Hematopoietic multipotent progenitor cell (in vitro differentiated cells): Measurements from ENCODE around the gene TMEM258. TPM values are rescaled to one million over a fixed set of nuclear protein-coding genes. Genes with fewer than 3 reads are reported as not detected.

Experiments used
- DNase-seq, 3 donors: peaks; one replicate each; pipeline ENCODE4 v3.0.0-alpha.2; 2011 to 2015; ENCODE audit warnings: low read depth in 2 of 3, low spot score in 2 of 3
- total RNA-seq: library from RNA; depleted of rRNA; stranded (reverse); fragments of >200 nt; gene quantifications from one replicate; pipeline ENCODE4 v1.2.3, GENCODE V29; 2012

Gene TMEM258
- total RNA-seq, 1 donor: 96.7 TPM

DNA sequence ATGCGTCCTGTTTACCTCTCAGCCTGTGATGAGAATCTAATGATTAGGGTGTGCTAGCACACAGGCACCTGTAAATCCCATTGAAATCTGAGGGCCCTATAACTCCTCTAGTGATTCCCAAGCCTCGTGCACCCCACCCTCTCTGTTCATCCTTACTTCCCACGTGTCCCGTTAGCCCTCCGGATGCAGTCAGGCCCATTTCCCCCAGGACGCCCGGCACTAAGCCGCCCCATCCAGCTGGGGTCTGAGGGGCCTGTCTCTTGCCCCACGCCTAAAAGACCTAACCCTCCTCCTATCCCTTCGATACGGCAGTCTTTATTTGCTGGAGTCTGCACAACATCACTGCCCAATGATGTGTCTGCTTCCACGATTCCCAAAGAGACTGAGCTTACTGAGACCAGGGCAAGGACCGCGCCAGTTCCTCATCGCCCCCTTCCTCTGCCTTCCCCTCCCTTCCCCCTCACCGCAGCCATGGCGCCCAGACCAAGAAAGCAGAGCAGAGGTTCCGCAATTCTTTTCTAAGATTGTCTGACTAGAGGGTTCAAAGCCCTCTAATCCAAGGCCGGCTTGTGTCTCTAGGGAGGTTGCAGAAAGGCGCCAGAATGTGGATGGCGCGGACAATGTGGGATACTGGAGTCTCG is 34.7 kb upstream of the TMEM258 start:
- DNase-seq: peak in 2 of 3 donors; percentile 81 to 85

DNA sequence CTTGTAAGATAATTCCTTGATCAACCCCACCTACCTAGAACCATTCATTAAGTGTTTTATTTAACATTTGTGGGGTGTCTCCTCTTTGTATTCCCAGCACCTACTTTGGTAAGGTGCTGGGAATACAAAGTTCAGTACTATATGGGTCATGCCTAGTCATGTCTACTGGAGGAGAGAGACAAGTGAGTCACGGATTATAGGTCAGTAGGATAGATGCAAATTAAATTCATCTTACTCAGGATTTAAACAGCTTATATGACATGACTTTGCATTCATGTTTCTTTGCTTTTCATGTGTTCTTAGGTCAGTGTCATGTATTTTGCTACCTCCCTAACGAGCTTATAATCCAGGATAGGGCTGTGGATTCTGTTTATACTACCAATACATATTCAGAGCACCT is 27.8 kb upstream of the TMEM258 start:
- DNase-seq: no peak

- DNase-seq: no peak
These were observed 25.2 kb upstream of the TMEM258 start for GRCh38 chr11:61817471-61818202.

DNA sequence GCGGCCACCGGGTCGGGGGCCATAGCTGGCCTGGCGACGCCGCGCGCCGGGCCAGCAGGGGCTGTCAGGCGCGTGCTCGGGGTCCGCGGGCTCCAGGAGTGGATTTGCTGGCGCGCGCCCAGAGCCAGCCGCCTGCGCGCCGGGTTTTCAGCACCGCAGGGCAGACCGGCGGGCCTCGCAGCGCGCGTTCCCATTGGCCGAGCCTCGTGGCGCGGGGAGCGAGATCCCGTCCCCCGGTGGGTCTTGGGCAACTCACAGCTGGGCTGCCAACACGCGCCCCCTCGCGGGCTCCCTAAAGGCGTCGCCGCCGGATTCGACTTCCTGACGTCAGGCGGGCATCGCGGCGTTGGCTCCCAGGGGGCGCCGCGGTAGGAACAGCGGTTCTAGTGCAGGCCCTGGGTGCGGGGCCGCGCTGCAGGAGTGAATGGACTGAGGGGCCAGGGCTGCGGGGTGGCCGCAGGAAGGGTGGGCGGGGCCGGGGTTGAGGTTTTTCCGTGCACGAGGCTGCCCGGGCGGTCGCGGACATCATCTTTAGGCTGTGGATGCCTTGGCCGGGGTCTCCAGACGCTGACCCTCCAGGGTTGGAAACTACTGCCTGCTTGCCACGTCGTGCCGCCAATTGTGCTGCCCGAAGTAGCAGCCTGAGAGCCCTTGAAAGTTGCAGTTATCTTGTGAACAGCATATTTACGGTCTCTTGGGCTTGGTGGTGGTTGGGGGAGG is 24.5 kb upstream of the TMEM258 start, which contains the start of gene FADS1:
Gene FADS1, minus strand, starts transcription at position 268 of the 720 bp plus-strand sequence. Its CDS starts 74 bp downstream, at position 194.
- peak in 2 of 3 donors; percentile 97 for DNase-seq

DNA sequence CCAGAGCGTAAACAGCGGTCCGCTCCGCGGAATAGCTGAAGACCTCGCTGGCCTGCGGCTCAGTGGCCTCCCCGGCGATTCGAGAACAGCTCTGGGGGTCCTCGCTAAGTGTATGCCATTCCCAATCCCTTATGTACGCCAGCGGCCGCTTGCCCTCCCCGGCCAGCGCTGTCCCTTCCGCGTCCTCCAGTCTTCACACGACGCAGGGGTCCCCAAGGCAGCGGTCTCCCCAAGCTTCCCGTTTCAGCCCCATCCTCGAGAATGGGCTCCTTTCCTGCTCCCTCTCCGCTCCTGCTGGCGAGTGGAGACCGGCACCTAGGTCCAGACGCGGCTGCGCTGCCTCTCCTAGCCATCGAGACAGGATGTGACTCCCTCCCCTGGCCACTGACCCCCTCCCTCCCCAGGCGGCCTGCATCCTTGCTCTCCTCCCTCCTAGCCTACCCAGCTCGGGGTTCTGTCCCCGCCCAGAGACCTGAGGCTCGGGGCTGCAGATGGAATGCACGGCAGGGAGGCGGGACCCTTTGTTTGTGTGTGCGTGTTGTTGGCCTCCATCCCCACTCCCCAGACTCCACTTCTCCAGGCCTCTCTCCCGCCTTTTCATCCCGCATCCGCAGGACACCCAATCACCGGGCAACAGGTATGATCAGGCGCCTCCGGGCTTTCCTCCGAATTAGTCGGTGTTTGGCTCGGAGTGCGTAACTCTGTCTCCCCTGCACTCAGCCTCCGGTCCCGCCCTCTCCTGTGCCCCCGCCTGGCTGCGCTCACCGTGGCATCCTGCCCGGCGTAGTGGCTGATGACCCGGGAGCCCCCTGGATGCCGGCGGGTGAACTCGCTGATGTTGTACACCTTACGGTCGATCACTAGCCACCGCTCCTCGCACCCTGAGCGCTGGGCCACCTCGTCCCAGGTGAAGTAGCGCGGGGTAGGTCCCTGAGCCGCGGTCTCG is 23.7 kb upstream of the TMEM258 start:
- peak in 2 of 3 donors; percentile 83 to 86 for DNase-seq

DNA sequence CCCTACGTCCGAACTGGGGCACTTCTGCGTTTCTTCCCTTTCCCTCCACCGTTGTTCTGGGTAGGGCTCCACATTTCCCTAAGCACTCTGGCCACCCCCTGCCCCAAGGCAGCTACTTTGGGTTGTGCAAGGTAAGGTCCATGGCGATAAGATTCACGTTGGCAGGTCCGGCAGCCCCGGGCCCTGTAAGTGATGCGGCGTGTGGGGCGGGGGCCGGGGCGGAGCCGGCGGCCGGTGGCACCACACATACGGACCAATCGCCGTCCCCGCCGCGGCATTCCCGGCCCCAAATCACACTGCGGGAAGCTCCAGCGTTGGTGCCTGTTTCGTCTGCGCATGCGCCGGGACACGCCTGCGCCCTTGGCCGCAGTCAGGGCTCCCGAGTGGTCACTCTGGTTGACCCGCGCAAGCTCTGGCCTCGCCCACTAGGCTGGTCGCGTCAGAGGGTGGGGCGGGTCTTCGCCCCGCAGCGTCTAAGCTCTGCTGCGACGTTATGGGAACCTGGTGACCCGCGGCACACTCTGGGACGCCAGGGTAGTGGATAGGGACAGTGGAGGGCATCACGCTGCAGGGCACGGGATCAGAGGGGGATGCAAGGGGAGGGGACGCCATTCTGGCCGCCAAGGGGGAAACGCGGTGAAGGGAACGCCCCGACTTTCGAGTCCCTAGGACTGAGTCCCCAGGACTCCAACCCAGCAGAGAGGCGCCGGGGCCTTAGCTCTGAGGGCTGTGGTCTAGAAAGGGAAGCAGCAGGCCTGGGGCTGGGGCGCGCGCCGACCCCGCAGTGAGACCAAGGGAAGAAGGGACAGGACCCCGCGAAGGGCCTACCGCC is 22.8 kb upstream of the TMEM258 start:
- peak in 2 of 3 donors; percentile 65 to 80 for DNase-seq

DNA sequence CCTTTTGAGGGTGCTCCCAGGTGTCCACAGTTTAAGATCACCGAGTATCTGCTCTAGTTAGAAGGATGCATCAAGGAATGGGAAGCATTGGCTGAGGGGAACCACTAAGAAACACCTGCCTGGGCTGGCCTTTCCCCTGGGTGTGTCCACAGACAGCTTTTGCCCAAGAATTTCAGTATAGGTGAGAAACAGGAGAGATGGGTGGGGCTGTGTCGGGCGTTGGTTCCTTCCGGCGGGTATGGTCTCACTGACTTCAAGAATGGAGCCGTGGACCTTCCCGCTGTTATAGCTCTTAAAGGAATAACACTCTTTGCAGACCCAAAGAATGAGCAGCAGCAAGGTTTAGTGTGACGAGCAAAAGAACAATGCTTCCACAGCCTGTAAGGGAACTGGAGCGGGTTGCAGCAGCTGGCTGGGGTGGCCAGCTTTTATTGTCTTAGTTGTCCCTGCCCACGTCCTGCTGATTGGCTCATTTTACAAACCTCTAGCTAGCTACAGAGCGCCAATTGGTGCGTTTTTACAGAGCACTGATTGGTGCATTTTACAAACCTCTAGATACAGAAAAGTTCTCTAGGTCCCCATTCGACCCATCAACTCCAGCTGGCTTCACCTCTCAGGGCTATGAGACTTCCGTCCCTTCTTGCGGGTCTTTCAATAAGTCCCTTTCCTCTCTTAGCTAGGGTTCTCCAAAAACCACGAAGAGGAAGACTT is 22.0 kb upstream of the TMEM258 start:
- peak in 2 of 3 donors; percentile 55 to 80 for DNase-seq

DNA sequence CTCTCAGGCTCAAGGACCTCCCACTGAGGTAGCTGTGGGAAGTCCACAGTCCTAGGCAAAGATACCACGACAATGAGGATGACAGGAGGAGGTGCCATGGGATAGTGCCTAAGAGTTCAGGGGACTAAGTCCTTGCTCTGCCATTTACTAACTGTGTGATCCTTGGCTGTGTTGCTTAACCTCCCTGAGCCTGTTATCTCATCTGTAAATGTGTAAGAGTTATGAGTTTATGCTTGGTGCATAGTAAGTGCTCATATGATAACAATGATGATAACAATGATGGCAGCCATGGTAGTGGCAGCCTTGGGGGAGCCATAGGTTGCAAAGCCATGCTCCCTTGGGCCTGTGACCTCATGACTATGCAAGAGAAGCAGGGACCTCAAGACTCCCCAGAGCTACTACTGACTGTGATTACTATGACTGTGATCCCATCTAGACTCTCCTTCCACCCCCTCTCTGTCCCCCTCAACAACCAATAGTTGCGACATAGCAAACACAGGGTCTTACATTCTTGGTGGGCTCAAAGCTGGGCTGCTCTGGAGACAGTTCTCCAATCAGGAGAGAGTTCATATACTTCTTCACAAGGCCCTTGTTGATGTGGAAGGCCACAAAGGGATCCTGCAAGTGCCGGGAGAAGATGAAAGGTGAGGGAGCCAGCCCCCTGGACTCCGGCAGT is 20.5 kb upstream of the TMEM258 start:
- no peak for DNase-seq

DNA sequence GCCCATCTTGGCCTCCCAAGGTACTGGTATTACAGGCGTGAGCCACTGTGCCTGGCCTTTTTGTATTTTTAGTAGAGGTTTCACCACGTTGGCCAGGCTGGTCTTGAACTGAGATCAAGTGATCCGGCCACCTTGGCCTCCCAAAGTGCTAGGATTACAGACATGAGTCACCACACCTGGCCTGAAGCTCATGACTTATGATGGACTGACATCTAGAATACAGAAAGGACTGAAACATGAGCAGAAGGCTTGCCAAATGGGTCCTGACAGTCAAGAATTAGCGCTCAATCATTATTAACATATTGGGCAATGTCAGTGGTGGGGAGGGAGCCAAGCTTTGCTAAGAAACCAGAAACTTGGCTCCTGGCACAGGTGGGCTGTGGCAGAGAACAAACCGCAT is 19.4 kb upstream of the TMEM258 start:
- no peak for DNase-seq

DNA sequence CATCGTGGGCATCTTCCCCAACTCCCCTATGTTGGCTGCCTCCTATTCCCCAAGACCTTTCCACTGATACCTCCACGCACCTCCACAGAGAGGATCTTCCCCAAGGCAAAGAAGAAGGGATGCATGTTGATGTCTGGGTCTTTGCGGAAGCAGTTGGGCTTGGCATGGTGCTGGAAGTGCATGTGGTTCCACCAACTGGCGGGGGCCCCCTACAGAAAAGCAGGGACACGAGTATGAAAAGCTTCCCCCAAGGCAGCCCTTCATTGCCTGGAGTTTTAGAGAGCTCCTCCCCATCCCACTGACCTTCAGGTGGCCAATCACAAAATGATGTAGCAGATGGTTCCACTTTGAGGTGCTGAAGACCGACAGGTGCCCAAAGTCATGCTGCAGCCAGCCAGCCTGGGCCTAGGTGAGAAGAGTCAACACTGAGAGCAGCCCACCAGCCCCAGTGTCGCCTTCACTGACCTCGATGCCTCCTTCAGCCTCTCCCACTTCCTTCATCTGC is 18.3 kb upstream of the TMEM258 start:
- DNase-seq: no peak

DNA sequence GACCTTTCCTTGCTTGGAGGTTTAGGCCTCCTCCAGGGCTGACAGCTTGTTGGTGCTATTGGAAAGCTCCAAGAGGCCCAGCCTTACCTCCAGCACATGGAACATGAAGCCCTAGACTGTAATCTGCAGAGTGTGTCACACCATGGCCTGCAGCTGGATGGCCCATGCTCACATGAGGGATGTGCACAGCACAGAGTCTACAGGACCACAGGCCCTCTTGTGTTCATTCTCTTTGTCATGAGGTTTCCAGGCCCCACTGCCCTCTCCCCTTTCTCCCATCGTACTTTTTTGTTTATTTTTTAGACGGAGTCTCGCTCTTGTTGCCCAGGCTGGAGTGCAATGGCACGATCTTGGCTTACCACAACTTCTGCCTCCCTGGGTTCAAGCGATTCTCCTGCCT is 14.4 kb upstream of the TMEM258 start:
- DNase-seq: no peak

DNA sequence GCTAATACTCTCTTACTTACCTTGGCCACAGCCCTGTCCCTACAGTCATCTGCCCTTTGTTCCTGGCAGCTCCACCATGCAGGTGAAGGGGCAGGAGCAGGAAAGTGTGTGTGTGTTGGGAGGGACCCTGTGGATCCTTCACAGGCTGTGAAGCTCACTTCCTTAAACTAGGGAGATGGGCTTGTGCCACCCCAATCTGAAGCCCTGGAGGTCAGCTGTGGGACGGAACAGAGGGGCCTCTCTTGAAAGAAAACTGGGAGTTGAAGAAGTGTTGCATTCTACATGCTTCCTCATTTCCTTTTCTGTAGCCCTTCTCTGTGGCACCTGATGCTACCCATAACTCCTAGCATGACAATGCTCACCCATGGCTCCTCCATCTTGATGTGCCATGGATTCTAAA is 12.7 kb upstream of the TMEM258 start:
- DNase-seq: no peak

DNA sequence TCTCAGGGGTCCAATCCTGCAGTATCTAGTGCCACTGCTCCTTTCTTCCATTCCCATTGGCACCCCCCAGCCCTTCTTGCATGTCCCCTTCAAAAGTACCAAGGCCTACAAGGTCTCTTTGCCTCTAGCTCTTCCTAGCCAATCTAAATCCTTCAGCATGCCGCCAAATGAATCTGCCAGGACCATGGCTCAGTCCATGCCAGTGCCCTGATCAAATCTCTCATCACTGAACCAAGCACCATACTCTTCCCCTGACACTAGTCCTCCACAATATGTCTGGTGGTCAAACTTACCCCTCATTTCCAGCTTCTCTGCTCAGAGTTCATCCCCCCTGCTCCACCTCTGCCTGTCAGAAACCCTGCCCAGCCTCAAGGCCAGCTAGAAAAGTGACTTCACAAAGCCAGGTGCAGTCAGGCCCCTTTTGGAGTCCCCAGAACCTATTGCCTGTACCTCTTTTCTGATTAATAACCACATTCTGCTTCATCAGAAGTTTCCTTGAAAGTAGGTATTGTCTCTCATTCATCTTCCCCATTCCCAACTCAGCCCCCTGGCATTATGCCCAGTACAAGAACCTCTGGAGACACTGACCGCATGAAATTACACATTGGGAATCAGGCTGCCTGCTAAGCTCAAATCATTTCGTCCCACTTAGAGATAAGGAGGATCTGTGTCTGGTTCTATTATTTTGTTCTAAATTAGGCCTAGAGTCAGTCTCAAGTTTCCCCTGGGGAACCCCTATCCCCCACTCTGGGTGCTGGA is 11.7 kb upstream of the TMEM258 start:
- DNase-seq: no peak

DNA sequence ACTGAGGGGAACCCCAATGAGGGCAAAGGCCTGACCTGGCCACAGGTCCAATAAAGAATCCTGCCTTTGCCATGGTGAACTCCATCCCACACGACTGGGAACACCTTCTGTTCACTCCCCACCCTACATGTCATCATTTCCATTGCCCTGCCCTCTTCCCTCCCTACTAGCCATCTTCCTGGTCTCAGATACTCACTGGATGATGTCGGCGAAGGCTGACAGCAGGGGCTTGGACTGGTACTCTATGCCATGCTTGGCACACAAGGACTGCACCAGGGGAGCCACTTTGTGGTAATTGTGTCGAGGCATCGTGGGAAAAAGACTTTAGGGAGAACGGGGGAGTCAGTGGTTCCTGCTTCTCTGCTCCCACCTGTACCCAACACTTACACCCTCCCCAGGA is 10.2 kb upstream of the TMEM258 start:
- DNase-seq: no peak

- DNase-seq: no peak
These were observed 8.2 kb upstream of the TMEM258 start for GRCh38 chr11:61800331-61801281.

DNA sequence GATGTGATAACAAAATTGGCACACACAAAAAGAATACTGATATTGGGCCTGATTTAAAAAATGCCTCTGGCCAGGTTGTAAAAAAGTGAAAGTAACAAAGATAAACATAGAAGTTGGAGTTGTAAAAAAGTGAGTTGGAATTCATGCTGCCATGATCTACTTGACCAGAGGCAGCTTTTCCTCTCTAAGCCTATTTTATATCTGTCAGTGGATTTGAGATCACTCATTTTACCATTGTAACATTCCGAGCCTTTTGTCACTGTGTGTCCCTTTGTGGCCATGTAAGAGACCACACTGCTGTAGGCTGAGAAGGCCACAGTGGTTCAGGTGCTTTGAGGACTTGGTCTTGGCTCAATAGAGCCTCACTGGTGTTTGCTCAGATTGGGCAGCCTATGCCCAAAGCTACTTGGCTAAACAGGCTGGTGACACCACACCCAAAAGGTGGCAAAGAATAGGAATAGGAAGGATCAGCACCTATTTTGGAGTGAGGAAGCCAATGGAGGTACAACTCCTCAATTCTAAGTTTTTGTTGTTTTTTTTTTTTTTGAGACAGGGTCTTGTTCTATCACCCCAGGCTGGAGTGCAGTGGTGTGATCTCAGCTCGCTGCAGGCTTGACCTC is 7.4 kb upstream of the TMEM258 start:
- DNase-seq: no peak
